GM10847 (cell line): ENCODE data around the gene MICA.

Experiments used
- POLR2A ChIP-seq: IDR thresholded peaks from 2 replicates; pipeline ENCODE4 v1.6.1; 2011; ENCODE audit not compliant: insufficient read length; ENCODE audit errors: extremely low read depth

The MICA gene

DNA sequence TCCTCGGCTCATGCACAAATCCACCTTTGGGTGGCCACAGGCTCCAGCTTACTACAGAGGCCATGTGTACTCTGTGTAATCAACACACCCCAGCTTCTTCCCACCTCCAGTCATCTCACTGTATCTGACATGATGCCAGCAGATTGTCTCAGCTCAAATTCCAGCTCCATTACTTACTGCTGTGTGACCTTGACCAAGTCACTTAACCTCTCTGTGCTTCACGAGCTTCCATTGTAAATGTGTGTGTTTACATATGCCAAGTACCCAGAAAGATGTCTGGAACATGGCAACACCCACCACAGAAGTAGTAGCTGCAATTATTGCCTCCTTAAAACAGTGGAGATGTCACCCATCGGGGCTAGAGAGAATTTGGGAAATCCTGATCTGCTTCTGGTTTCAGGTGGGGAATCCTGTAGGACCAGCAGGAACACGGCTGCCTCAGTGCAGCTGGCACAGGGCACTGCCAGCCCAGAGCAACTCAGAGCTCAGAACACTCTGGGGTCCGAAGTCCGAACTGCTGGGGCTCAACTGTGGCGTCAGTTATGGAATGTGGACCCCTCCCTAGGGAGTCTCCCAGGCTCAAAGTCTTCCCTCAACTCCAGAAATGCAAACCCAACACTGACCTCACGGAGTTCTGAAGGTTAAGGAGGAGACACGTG lies 25.2 kb upstream of the MICA start:
- TF ChIP-seq POLR2A = no peak

- TF ChIP-seq POLR2A = no peak
These were observed 24.7 kb upstream of the MICA start for GRCh38 chr6:31378721-31379103.

- TF ChIP-seq POLR2A = no peak
These were observed 23.5 kb upstream of the MICA start for GRCh38 chr6:31379850-31380249.

GRCh38 chr6:31381666-31382065 lies 21.7 kb upstream of the MICA start:
- TF ChIP-seq POLR2A = no peak

GRCh38 chr6:31383149-31383548 lies 20.2 kb upstream of the MICA start:
- no peak for TF ChIP-seq POLR2A

GRCh38 chr6:31385041-31385440 lies 18.4 kb upstream of the MICA start:
- no peak for TF ChIP-seq POLR2A

GRCh38 chr6:31386099-31386498 lies 17.3 kb upstream of the MICA start:
- no peak for TF ChIP-seq POLR2A

- TF ChIP-seq POLR2A = no peak
These were observed 16.4 kb upstream of the MICA start for GRCh38 chr6:31386977-31387376.

- TF ChIP-seq POLR2A = no peak
These were observed 9.5 kb upstream of the MICA start for GRCh38 chr6:31393932-31394331.

DNA sequence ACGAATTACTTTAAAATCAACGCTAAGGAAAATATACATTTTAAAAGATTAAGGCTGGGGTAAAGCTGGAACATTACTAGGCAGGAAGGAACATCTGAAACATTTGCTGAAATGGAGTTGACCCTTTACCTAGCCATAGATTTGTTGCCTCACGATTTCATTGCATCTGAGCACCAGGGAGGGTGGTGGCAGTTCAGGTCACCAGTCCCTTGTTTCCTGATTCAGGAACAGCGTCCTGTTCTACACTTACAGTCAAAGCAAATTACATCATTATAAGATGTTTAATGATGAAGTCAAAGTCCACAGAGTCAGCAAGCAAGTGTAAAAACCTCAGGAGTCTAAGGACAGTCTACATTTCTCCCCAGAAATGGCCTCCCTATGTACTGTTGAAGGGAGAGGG lies 9.0 kb upstream of the MICA start:
- no peak for TF ChIP-seq POLR2A

DNA sequence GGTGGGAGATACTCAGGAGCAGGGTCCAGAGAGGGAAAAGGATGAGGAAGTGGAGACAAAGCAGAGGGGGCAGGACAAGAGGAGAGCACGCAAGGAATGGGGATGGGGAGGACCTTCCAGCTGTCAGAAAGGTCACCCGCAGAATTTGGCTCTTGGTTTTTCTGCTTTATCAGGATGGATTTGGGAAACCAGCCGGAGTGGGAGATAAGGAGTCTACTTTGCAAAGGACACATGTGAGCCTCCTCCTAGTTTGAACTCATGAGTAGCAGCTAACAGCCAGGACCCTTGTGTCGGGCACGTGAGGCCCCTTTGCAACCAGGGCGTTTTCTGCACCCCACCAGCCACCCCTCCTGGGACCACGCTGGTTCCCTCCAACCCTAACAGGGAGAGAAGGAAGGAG lies 7.6 kb upstream of the MICA start:
- TF ChIP-seq POLR2A = no peak

- TF ChIP-seq POLR2A = no peak
These were observed 6.8 kb upstream of the MICA start for GRCh38 chr6:31396422-31397152.

GRCh38 chr6:31397901-31398525 lies 5.4 kb upstream of the MICA start:
- TF ChIP-seq POLR2A = no peak

DNA sequence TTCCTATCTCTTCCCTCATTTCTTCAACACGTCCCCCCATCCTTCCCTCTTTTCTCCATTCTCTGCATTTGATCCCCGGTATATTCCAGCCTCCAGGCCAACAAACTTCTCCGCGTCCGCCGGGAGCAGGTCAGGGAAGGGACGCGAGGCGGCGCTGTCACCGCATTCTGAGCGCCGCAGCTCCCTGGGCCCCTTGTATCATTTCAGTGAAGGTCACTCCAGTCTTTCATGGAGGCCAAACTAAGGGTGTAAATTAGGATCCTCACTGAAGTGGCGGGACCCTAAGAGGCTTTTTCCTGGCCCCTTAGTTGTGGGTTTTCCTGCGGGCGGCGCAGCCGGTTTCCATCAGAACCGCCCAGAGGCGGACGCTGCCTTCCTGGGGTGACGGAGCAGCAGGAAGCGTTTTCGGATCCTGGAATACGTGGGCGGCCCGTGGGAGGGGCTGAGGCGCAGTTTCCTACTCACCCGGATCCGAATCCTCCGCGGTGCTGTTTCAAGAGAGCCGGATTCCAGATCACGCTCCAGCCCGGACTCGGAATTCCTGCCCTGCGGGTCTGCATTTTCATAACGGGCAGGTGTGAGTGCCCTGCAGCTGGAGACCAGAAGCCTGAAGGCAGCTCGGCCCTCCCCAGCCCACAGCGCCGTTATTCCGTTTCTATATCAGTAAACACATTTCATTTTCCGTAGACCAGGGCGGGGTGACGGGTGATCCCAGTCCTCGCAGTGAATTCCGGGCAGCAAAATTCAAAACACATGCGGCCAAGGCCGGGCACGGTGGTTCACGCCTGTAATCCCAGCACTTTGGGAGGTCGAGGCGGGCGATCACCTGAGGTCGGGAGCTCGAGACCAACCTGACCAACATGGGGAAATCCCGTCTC lies 3.6 kb upstream of the MICA start:
- TF ChIP-seq POLR2A = no peak

GRCh38 chr6:31400467-31401289 lies 2.7 kb upstream of the MICA start:
- peak; percentile 52 for TF ChIP-seq POLR2A
